H1 (cell line): Measurements from ENCODE around the gene ZBED6.

Experiments used
- BRCA1 ChIP-seq: IDR thresholded peaks from 2 replicates; pipeline ENCODE4 v1.6.1; 2012; ENCODE audit warnings: low read depth, low read length, improper control_type of control experiment
- CBX8 ChIP-seq: fragments of 300-800, 300-1000 bp; sonication (generic); IDR thresholded peaks from 2 replicates; pipeline ENCODE4 v1.7.1; 2016; ENCODE audit warnings: low read depth, low read length, borderline replicate concordance
- CTCF ChIP-seq, 3 experiments: IDR thresholded peaks; 1 replicate in 2 of 3; 2 replicates in 1 of 3; pipeline versions ENCODE4 v1.5.1 to v1.6.1; 2011; ENCODE audit warnings: low read length in 3 of 3, mild to moderate bottlenecking in 3 of 3, inconsistent platforms in 2 of 3, low read depth in 1 of 3, moderate library complexity in 1 of 3; ENCODE audit not compliant: insufficient read depth in 1 of 3; ENCODE audit errors: control extremely low read depth in 1 of 3
- POLR2A ChIP-seq, 2 experiments: IDR thresholded peaks; 1 replicate in 1 of 2; 2 replicates in 1 of 2; pipeline ENCODE4 v1.6.1; 2011; ENCODE audit warnings: low read depth in 2 of 2, low read length in 2 of 2, mild to moderate bottlenecking in 2 of 2; ENCODE audit errors: control extremely low read depth in 1 of 2
- RAD21 ChIP-seq, 2 experiments: IDR thresholded peaks in 1 of 2; conservative IDR thresholded peaks in 1 of 2; 2 replicates each; pipeline ENCODE4 v1.6.1; 2011; ENCODE audit warnings: low read depth in 2 of 2, low read length in 2 of 2, improper control_type of control experiment in 1 of 2, inconsistent platforms in 1 of 2, mild to moderate bottlenecking in 1 of 2, moderate library complexity in 1 of 2
- SIRT6 ChIP-seq: IDR thresholded peaks from one replicate; pipeline ENCODE4 v1.7.1; 2012; ENCODE audit warnings: low read length, inconsistent platforms
- TAF1 ChIP-seq: IDR thresholded peaks from 2 replicates; pipeline ENCODE4 v1.6.1; 2011; ENCODE audit warnings: mild to moderate bottlenecking, low read depth, low read length
- YY1 ChIP-seq: IDR thresholded peaks from 2 replicates; pipeline ENCODE4 v1.6.1; 2011; ENCODE audit warnings: low read depth, mild to moderate bottlenecking, low read length
- ZNF274 ChIP-seq: IDR thresholded peaks from 2 replicates; pipeline ENCODE4 v1.7.0; 2012; ENCODE audit warnings: low read length, borderline replicate concordance; ENCODE audit errors: extremely low read depth

- TF ChIP-seq CTCF (IDR thresholded peaks at IDR 0.05; ENCODE audit: control extremely low read depth in 1 of 3, insufficient read depth in 1 of 3, low read depth in 1 of 3, low read length in 3 of 3), result no peak
- no peak for TF ChIP-seq ZNF274
- no peak for TF ChIP-seq RAD21 (IDR thresholded peaks at IDR 0.05 in 1 of 2, conservative IDR thresholded peaks at IDR 0.05 in 1 of 2; ENCODE audit: low read depth in 2 of 2, low read length in 2 of 2)
- TF ChIP-seq POLR2A (IDR thresholded peaks at IDR 0.05; ENCODE audit: control extremely low read depth in 1 of 2, low read depth in 2 of 2, low read length in 2 of 2), result no peak
- TF ChIP-seq YY1, result no peak
- no peak for TF ChIP-seq SIRT6
- TF ChIP-seq TAF1, result no peak
- TF ChIP-seq BRCA1, result no peak
- no peak for TF ChIP-seq CBX8
These were observed 3.9 kb upstream of the ZBED6 start for GRCh38 chr1:203791498-203791897.
